ENCODE results near the gene GPBP1.
"Not testable (repeated sequence)": the region's sequence is repeated elsewhere in the genome, so short reads cannot be mapped to it uniquely, and the experiment has no call there.

The GPBP1 gene

GRCh38 chr5:57249265-57249874 lies 75.5 kb downstream of the GPBP1 start:
- CTCF ChIA-PET = no interaction called here
- DNase-seq = no peak
- no peak overlapping the region for H3K4me3 Mint-ChIP-seq
- H3K4me1 Mint-ChIP-seq = peaks cover 19% of the 10 kb centered on the region
- H3K27me3 Mint-ChIP-seq = no peaks in the 10 kb centered on the region
- no peaks in the 10 kb centered on the region for H3K9me3 Mint-ChIP-seq
- H3K27ac Mint-ChIP-seq = no peak overlapping the region
- H3K36me3 Mint-ChIP-seq = peaks cover 59% of the 10 kb centered on the region

- no peak overlapping the region for H3K4me3 Mint-ChIP-seq
- no peak overlapping the region for H3K27ac Mint-ChIP-seq
- no peaks in the 10 kb centered on the region for H3K27me3 Mint-ChIP-seq
- H3K9me3 Mint-ChIP-seq = no peaks in the 10 kb centered on the region
- no peak for DNase-seq
- H3K36me3 Mint-ChIP-seq = peaks cover 57% of the 10 kb centered on the region
- CTCF ChIA-PET = no interaction called here
- no peaks in the 10 kb centered on the region for H3K4me1 Mint-ChIP-seq
These were observed 84.2 kb downstream of the GPBP1 start for GRCh38 chr5:57258052-57258451.

GRCh38 chr5:57258943-57259342 lies 85.1 kb downstream of the GPBP1 start:
- Mint-ChIP-seq H3K27ac (no peak overlapping the region), H3K27me3 (no peaks in the 10 kb centered on the region), H3K9me3 (no peaks in the 10 kb centered on the region), H3K36me3 (peaks cover 60% of the 10 kb centered on the region), H3K4me1 (no peaks in the 10 kb centered on the region), H3K4me3 (no peak overlapping the region)
- CTCF ChIA-PET = interaction anchor here (0.7 kb wide), 1 partner anchor 114 kb away, joined by 4 read pairs; no protein-coding TSS in a partner anchor
- no peak for DNase-seq

GRCh38 chr5:57259704-57260103 lies 85.8 kb downstream of the GPBP1 start:
- H3K4me3 Mint-ChIP-seq = no peak overlapping the region
- H3K27ac Mint-ChIP-seq = no peak overlapping the region
- H3K9me3 Mint-ChIP-seq = no peaks in the 10 kb centered on the region
- peaks cover 55% of the 10 kb centered on the region for H3K36me3 Mint-ChIP-seq
- CTCF ChIA-PET = interaction anchor here (0.7 kb wide), 1 partner anchor 11 kb away, joined by 3 read pairs; no protein-coding TSS in a partner anchor
- no peak for DNase-seq
- no peaks in the 10 kb centered on the region for H3K4me1 Mint-ChIP-seq
- H3K27me3 Mint-ChIP-seq = no peaks in the 10 kb centered on the region

- H3K27ac Mint-ChIP-seq = no peak overlapping the region
- H3K4me3 Mint-ChIP-seq = no peak overlapping the region
These were observed 88.7 kb downstream of the GPBP1 start for GRCh38 chr5:57262541-57262940.

GRCh38 chr5:57267805-57268204 lies 93.9 kb downstream of the GPBP1 start:
- Mint-ChIP-seq H3K4me3 (no peak overlapping the region), H3K27me3 (peaks cover 3% of the 10 kb centered on the region), H3K27ac (no peak overlapping the region), H3K9me3 (no peaks in the 10 kb centered on the region), H3K4me1 (no peaks in the 10 kb centered on the region), H3K36me3 (peaks cover 9% of the 10 kb centered on the region)
- CTCF ChIA-PET = no interaction called here
- no peak for DNase-seq

More at GRCh38 chr5:57262541-57262940, 88.7 kb downstream of the GPBP1 start:
- H3K36me3 Mint-ChIP-seq = peaks cover 46% of the 10 kb centered on the region
- DNase-seq = no peak
- H3K4me1 Mint-ChIP-seq = no peaks in the 10 kb centered on the region
- no peaks in the 10 kb centered on the region for H3K27me3 Mint-ChIP-seq
- no peaks in the 10 kb centered on the region for H3K9me3 Mint-ChIP-seq
- CTCF ChIA-PET = no interaction called here

GRCh38 chr5:57276353-57276752 lies 102.5 kb downstream of the GPBP1 start:
- Mint-ChIP-seq H3K36me3 (no peaks in the 10 kb centered on the region), H3K9me3 (no peaks in the 10 kb centered on the region), H3K4me3 (no peak overlapping the region), H3K27me3 (peaks cover 10% of the 10 kb centered on the region), H3K4me1 (no peaks in the 10 kb centered on the region), H3K27ac (no peak overlapping the region)
- CTCF ChIA-PET = interaction anchor here (0.7 kb wide), 1 partner anchor 935 kb away, joined by 3 read pairs; no protein-coding TSS in a partner anchor
- DNase-seq = no peak

- Mint-ChIP-seq H3K9me3 (no peaks in the 10 kb centered on the region), H3K36me3 (no peaks in the 10 kb centered on the region), H3K27ac (no peak overlapping the region), H3K4me1 (no peaks in the 10 kb centered on the region), H3K27me3 (peaks cover 10% of the 10 kb centered on the region), H3K4me3 (no peak overlapping the region)
- no peak for DNase-seq
- CTCF ChIA-PET = interaction anchor here (0.8 kb wide), 1 partner anchor 139 kb away, joined by 4 read pairs; no protein-coding TSS in a partner anchor
These were observed 103.2 kb downstream of the GPBP1 start for GRCh38 chr5:57277085-57277484.

GRCh38 chr5:57280853-57281252 lies 107.0 kb downstream of the GPBP1 start:
- Mint-ChIP-seq H3K36me3 (no peaks in the 10 kb centered on the region), H3K9me3 (no peaks in the 10 kb centered on the region), H3K4me1 (no peaks in the 10 kb centered on the region), H3K4me3 (no peak overlapping the region), H3K27me3 (peaks cover 4% of the 10 kb centered on the region), H3K27ac (no peak overlapping the region)
- CTCF ChIA-PET = no interaction called here
- DNase-seq = no peak

- CTCF ChIA-PET = interaction anchor here (0.6 kb wide), 1 partner anchor 13 kb away, joined by 3 read pairs; no protein-coding TSS in a partner anchor
- DNase-seq, H3K4me1 Mint-ChIP-seq, H3K36me3 Mint-ChIP-seq, H3K27ac Mint-ChIP-seq, H3K4me3 Mint-ChIP-seq, H3K9me3 Mint-ChIP-seq: not testable (repeated sequence)
- H3K27me3 Mint-ChIP-seq = peaks cover 15% of the 10 kb centered on the region
These were observed 111.2 kb downstream of the GPBP1 start for GRCh38 chr5:57285084-57285483.

- Mint-ChIP-seq H3K36me3 (no peaks in the 10 kb centered on the region), H3K4me1 (no peaks in the 10 kb centered on the region), H3K27ac (no peak overlapping the region), H3K27me3 (peaks cover 25% of the 10 kb centered on the region), H3K4me3 (no peak overlapping the region), H3K9me3 (no peaks in the 10 kb centered on the region)
- CTCF ChIA-PET = no interaction called here
- no peak for DNase-seq
These were observed 118.0 kb downstream of the GPBP1 start for GRCh38 chr5:57291894-57292293.

GRCh38 chr5:57292336-57292735 lies 118.5 kb downstream of the GPBP1 start:
- Mint-ChIP-seq H3K36me3 (no peaks in the 10 kb centered on the region), H3K27ac (no peak overlapping the region), H3K4me3 (no peak overlapping the region), H3K27me3 (peaks cover 25% of the 10 kb centered on the region), H3K4me1 (no peaks in the 10 kb centered on the region), H3K9me3 (no peaks in the 10 kb centered on the region)
- CTCF ChIA-PET = no interaction called here
- DNase-seq = no peak

- Mint-ChIP-seq H3K9me3 (no peaks in the 10 kb centered on the region), H3K27me3 (peaks cover 13% of the 10 kb centered on the region), H3K4me3 (peak overlapping the region; percentile 47), H3K27ac (no peak overlapping the region), H3K36me3 (no peaks in the 10 kb centered on the region), H3K4me1 (peaks cover 24% of the 10 kb centered on the region)
- peak; percentile 89 for DNase-seq
- CTCF ChIA-PET = interaction anchor here (0.7 to 7.5 kb wide), 21 partner anchors 10 to 1169 kb away, joined by 3 to 75 read pairs (median 3); partner anchors contain the start of genes PLK2 and SETD9
These were observed 124.6 kb downstream of the GPBP1 start for GRCh38 chr5:57298295-57298984.

- CTCF ChIA-PET = interaction anchor here (0.7 to 7.5 kb wide), 10 partner anchors 12 to 1163 kb away, joined by 3 to 75 read pairs (median 5); partner anchors contain the start of genes PLK2 and SETD9
- Mint-ChIP-seq H3K36me3 (no peaks in the 10 kb centered on the region), H3K4me3 (peak overlapping the region; percentile 47), H3K27me3 (peaks cover 13% of the 10 kb centered on the region), H3K9me3 (no peaks in the 10 kb centered on the region), H3K4me1 (peaks cover 24% of the 10 kb centered on the region), H3K27ac (peak overlapping the region; percentile 1)
- peak; percentile 48 for DNase-seq
These were observed 125.2 kb downstream of the GPBP1 start for GRCh38 chr5:57298985-57299491.
